HG03520 (cell line): ENCODE measurements around the gene NABP2.
"Not testable (repeated sequence)": the region's sequence is repeated elsewhere in the genome, so short reads cannot be mapped to it uniquely, and the experiment has no call there.

Source experiments
- ATAC-seq: cut with Tn5 transposase; IDR thresholded peaks from one replicate; pipeline ENCODE4 v1.9.1; 2021; ENCODE audit warnings: mild to moderate bottlenecking, moderate library complexity; ENCODE audit not compliant: unreplicated experiment

The NABP2 gene

GRCh38 chr12:56272468-56272867, 48.3 kb downstream of the NABP2 start:
- not testable (repeated sequence) for ATAC-seq

- no peak for ATAC-seq
Observed at GRCh38 chr12:56274299-56274698, 50.2 kb downstream of the NABP2 start.

- ATAC-seq: no peak
Observed at GRCh38 chr12:56278905-56279304, 54.8 kb downstream of the NABP2 start.
